NCI-H2029 (cell line): Measurements from ENCODE around the gene NCSTN.
"Not testable (repeated sequence)": the region's sequence is repeated elsewhere in the genome, so short reads cannot be mapped to it uniquely, and the experiment has no call there.

Experiments used
- DNase-seq: peaks from one replicate; lab custom pipeline; 2025; lab: John Stamatoyannopoulos, UW

NCSTN gene

DNA sequence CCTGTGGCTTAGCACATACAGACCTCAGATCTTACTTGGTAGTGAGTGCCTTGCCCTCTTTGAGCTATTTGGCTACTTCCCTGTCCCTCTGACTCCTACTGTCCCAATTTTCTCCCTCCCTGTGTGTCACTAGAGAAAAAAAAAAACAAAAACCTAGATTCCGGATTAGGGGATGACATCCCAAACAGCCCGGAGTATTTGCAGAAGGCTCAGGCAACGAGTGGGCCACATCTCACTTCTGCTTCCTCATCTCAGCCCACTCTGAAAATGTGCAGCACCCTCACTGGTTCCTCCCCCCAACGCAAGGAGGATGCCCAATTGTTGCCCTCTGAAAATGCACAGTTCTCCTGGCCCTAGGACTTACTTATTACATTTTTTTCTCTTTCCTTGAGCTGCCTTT is 28.6 kb downstream of the NCSTN start:
- DNase-seq, result no peak

- DNase-seq, result no peak
These were observed 30.5 kb downstream of the NCSTN start for GRCh38 chr1:160373696-160374095.

GRCh38 chr1:160374306-160375110 is 31.3 kb downstream of the NCSTN start:
- no peak for DNase-seq

- no peak for DNase-seq
These were observed 32.8 kb downstream of the NCSTN start for GRCh38 chr1:160375788-160376524.

DNA sequence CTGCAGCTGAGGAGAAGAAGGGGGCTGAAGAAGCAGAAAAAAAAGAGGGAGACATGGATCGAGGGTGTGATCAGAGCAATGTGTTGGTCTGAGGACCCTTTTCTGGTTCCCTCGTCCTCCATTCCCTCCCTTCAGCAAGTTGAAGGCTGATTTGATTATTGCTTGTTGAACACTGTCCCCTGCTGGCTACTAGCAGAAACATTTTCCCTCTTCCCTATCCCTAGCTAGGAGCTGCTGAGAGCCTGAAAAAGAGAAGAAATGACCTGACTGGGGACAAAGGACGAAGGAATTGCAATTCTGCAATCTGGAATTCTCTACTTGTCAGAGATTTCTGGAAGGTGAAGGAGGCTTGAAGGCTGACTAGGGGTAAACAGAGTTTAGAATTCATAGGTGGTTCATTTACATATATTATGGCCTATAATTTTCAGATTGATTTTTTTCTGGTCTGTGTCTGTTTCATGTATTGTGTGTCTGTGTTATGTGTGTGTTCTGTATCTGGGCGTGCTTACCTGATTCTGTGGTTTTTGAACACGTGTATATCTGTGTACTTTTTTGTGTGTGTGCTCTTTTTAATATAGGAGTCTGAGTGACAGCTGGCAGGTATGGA is 33.4 kb downstream of the NCSTN start:
- DNase-seq, result peak; percentile 24

DNA sequence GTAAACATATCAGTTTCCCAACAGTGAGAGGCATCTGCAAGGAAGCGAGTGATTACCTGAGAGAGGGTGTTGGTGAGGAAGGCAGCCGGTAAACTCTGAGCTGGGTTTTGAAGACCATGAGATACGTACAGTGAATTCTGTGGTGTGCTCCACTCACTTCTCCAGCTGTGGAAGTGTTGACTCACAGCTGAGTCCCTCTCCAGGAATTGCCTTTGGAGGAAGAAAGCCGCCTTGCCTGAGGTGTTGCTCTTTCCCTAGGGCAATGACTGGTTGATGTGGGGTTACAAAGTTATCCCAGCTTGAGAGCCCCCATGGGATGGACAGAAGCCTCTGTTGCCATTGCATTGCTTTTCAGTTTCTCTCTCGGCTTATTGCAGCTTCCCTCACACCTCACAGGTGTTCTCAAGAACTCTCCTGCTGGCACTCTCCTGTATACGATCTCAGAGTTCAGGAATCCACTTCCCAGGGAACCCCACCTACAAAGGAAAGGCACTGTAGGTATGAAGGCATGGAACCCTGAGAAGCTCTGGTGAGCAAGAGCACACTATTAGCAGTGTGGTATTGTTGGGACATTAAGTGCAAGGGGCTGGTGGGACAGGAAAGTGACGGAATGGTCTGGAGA is 34.5 kb downstream of the NCSTN start:
- DNase-seq, result no peak

DNA sequence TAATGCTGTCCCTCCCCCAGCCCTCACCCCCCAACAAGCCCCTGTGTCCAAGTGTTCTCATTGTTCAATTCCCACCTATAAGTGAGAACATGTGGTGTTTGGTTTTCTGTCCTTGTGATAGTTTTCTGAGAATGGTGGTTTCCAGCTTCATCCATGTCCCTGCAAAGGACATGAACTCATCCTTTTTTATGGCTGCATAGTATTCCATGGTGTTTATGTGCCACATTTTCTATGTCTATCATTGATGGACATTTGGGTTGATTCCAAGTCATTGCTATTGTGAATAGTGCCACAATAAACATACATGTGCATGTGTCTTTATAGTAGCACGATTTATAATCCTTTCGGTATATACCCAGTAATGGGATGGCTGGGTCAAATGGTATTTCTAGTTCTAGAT is 41.6 kb downstream of the NCSTN start:
- not testable (repeated sequence) for DNase-seq

DNA sequence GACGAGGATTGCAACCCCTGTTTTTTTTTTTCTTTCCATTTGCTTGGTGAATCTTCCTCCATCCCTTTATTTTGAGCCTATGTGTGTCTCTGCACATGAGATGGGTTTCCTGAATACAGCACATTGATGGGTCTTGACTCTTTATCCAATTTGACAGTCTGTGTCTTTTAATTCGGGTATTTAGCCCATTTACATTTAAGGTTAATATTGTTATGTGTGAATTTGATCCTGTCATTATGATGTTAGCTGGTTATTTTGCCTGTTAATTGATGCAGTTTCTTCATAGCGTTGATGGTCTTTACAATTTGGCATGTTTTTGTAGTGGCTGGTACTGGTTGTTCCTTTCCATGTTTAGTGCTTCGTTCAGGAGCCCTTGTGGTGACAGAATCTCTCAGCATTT is 45.2 kb downstream of the NCSTN start:
- not testable (repeated sequence) for DNase-seq

GRCh38 chr1:160394673-160395072 is 51.5 kb downstream of the NCSTN start:
- DNase-seq, result no peak

DNA sequence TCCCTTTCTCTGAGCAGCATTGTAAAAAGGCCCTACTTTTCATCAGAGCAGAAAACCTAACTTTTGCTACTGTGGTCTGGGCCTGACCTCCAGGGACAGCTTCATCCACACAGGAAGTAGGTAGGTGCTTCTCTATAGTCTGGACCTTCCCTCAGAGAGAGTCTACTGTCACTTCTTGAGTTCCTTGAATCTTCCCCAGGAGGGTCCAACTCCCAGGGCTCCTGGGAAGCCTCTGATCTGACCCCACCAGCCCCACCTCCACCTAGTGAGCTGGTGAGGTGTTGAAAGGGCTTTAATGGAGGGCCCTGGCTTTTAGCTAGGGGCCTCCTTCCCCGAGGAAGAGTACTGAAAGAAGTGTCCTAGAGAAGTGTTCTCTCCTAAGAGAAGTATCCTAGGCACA is 54.5 kb downstream of the NCSTN start:
- DNase-seq, result no peak

- DNase-seq, result no peak
These were observed 55.6 kb downstream of the NCSTN start for GRCh38 chr1:160398823-160399222.

DNA sequence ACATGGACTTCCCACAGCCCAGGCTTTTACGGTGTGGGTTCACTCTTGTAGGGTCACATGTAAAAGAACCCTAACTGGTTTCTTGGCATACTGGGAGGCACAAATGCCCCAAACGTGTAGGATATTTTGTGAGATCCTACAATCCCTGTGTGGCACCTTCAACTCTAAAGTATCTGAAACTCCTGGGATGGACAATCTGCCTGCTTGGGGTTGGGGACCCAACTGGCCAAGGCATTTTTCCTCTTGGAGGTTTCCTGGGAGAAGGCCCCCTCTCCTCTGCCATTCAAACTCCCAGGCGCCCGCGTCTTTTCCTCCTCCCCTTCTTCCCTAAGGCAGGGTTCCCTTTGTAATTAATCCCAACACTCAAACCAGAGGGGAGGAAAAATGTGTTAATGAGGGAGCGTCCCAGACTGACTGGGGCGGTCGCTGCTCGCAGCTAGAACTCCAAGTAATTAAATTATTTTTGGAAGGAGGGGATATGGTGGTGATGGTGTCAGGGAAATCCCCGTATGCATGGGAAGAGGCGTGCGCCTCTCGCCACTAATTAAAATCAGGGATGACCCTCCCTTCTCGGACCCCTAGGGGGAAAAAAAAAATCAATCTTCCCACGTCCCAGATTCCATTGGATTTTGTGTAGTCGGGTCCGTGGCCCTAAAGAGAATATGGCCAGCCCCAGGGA is 56.5 kb downstream of the NCSTN start:
- DNase-seq, result no peak

GRCh38 chr1:160400223-160400645 is 57.1 kb downstream of the NCSTN start, which contains the start of gene VANGL2:
TSS of gene VANGL2 (plus strand) at chr1:160400564. CDS start at chr1:160415838, 15,274 bp downstream.
- no peak for DNase-seq

- DNase-seq, result no peak
These were observed 57.7 kb downstream of the NCSTN start for GRCh38 chr1:160400646-160401486.

- no peak for DNase-seq
These were observed 58.3 kb downstream of the NCSTN start for GRCh38 chr1:160401487-160401805.

- no peak for DNase-seq
These were observed 59.0 kb downstream of the NCSTN start for GRCh38 chr1:160402001-160402795.

- DNase-seq, result no peak
These were observed 60.1 kb downstream of the NCSTN start for GRCh38 chr1:160403244-160403643.

- DNase-seq, result no peak
These were observed 60.9 kb downstream of the NCSTN start for GRCh38 chr1:160404094-160404493.

DNA sequence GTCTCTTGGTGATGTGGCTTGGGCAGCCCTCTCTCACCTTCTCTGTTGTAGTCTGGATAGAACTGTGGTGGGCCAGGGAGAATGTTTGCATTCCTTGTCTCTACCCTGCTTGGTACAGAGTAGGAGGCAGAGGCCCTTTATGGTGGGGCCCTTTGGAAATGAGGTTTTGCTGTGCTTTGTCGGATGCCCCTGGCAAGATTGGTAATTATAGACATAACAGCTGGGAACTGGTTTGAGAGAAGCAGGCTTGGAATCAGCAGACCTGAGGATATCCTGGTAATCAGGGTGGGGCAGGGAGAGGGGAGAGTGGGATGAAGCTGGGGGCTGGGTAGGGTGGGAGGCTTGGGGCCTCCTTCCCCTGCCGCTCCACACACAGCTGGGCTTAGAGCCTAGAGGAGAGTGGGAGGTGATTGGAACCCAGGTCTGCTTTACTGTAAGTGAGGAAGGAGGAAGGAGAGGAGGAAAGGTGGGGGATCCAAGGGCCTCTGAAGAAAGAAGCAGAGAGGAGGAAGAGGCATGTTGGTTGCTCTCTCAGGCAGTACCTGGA is 62.2 kb downstream of the NCSTN start:
- no peak for DNase-seq
